ENCODE measurements around the gene GGA2. TPM values are rescaled to one million over a fixed set of nuclear protein-coding genes. Genes with fewer than 3 reads are reported as not detected.

The GGA2 gene
- total RNA-seq, 6 experiments from 2014 or later: 19.2 to 31.7 (median 27.8) TPM

GRCh38 chr16:23539984-23540816 lies 29.9 kb upstream of the GGA2 start:
- Histone ChIP-seq H3K36me3 (peaks cover 0 to 40% (median 12%) of the 10 kb centered on the region in 4 donors), H3K27ac (peak overlapping the region in 1 of 3 donors; percentile 42)
- intact Hi-C loops (cut with DNase I): no loop called here

GRCh38 chr16:23538919-23539278 lies 28.6 kb upstream of the GGA2 start:
- TF ChIP-seq CTCF (IDR thresholded peaks at IDR 0.05) (no peak), POLR2A (IDR thresholded peaks at IDR 0.05) (no peak)
- H3K4me3 ChIP-seq: no peak overlapping the region
- peaks cover 0 to 48% (median 14%) of the 10 kb centered on the region in 4 donors for H3K36me3 ChIP-seq
- H3K4me1 ChIP-seq: peaks cover 0 to 4% (median 0%) of the 10 kb centered on the region in 4 donors
- no peak for ATAC-seq
- DNase-seq: no peak
- H3K27ac ChIP-seq: no peak overlapping the region
- H3K27me3 ChIP-seq: no peaks in the 10 kb centered on the region
- no peaks in the 10 kb centered on the region for H3K9me3 ChIP-seq
- 89% methylated on average over 1 of the region's 1 CpG for WGBS (ENCODE audit: insufficient coverage, low coverage, low lambda C conversion rate, missing lambda C conversion rate)
- intact Hi-C loops (cut with DNase I): no loop called here

More at GRCh38 chr16:23539984-23540816, 29.9 kb upstream of the GGA2 start:
- Histone ChIP-seq H3K4me1 (peaks cover 0 to 4% (median 0%) of the 10 kb centered on the region in 4 donors), H3K4me3 (no peak overlapping the region), H3K9me3 (no peaks in the 10 kb centered on the region), H3K27me3 (no peaks in the 10 kb centered on the region)
- no peak for TF ChIP-seq POLR2A (IDR thresholded peaks at IDR 0.05)
- no peak for TF ChIP-seq CTCF (IDR thresholded peaks at IDR 0.05)
- WGBS (ENCODE audit: insufficient coverage, low coverage, low lambda C conversion rate, missing lambda C conversion rate): 64% methylated on average over 6 of the region's 11 CpGs
- DNase-seq (no peak), ATAC-seq (peak; percentile 71 to 95 (median 84))

- no peak for ATAC-seq
- no peak for DNase-seq
- 67% methylated on average over 1 of the region's 3 CpGs for WGBS (ENCODE audit: insufficient coverage, low coverage, low lambda C conversion rate, missing lambda C conversion rate)
Observed at GRCh38 chr16:23537390-23537789, 27.1 kb upstream of the GGA2 start.

GRCh38 chr16:23535901-23536300 lies 25.6 kb upstream of the GGA2 start:
- Histone ChIP-seq H3K4me1 (peaks cover 0 to 4% (median 0%) of the 10 kb centered on the region in 4 donors), H3K36me3 (peaks cover 0 to 59% (median 13%) of the 10 kb centered on the region in 4 donors), H3K27me3 (no peaks in the 10 kb centered on the region), H3K4me3 (no peak overlapping the region), H3K9me3 (no peaks in the 10 kb centered on the region), H3K27ac (no peak overlapping the region)
- no peak for DNase-seq
- 100% methylated on average over 2 of the region's 2 CpGs for WGBS (ENCODE audit: insufficient coverage, low coverage, low lambda C conversion rate, missing lambda C conversion rate)
- intact Hi-C loops (cut with DNase I): no loop called here
- no peak for ATAC-seq
- TF ChIP-seq CTCF (IDR thresholded peaks at IDR 0.05): no peak
- no peak for TF ChIP-seq POLR2A (IDR thresholded peaks at IDR 0.05)

More at GRCh38 chr16:23537390-23537789, 27.1 kb upstream of the GGA2 start:
- no peaks in the 10 kb centered on the region for H3K9me3 ChIP-seq
- H3K27me3 ChIP-seq: no peaks in the 10 kb centered on the region
- peaks cover 0 to 4% (median 0%) of the 10 kb centered on the region in 4 donors for H3K4me1 ChIP-seq
- intact Hi-C loops (cut with DNase I): no loop called here
- no peak overlapping the region for H3K27ac ChIP-seq
- TF ChIP-seq CTCF (IDR thresholded peaks at IDR 0.05): no peak
- TF ChIP-seq POLR2A (IDR thresholded peaks at IDR 0.05): no peak
- peaks cover 0 to 53% (median 13%) of the 10 kb centered on the region in 4 donors for H3K36me3 ChIP-seq
- H3K4me3 ChIP-seq: no peak overlapping the region

Data from right lobe of liver (tissue), 6 donors.